GM06990 (cell line): Measurements from ENCODE around the gene ST6GALNAC6.

Experiments used
- DNase-seq: peaks from one replicate; pipeline ENCODE4 v3.0.0-alpha.2; 2011; ENCODE audit not compliant: insufficient read length; ENCODE audit errors: extremely low read depth
- H3K27me3 ChIP-seq: replicated peaks from 2 replicates; pipeline ENCODE4 v1.6.0; 2011; ENCODE audit warnings: low read length; ENCODE audit not compliant: control insufficient read depth, insufficient read depth
- H3K36me3 ChIP-seq: 2 replicates; pipeline ENCODE4 v1.5.1; 2011; ENCODE audit warnings: low read length; ENCODE audit not compliant: control insufficient read depth, insufficient read depth
- H3K4me3 ChIP-seq: replicated peaks from 2 replicates; pipeline ENCODE4 v1.5.1; 2011; ENCODE audit warnings: low read depth, mild to moderate bottlenecking, control low read depth, low read length
- TF ChIP-seq, protein P1 (sequence below): IDR thresholded peaks from 2 replicates; pipeline ENCODE4 v1.5.1; 2011; ENCODE audit warnings: low read length, control low read depth, mild to moderate bottlenecking, inconsistent platforms; ENCODE audit not compliant: insufficient read depth, poor library complexity, severe bottlenecking

Gene ST6GALNAC6

DNA sequence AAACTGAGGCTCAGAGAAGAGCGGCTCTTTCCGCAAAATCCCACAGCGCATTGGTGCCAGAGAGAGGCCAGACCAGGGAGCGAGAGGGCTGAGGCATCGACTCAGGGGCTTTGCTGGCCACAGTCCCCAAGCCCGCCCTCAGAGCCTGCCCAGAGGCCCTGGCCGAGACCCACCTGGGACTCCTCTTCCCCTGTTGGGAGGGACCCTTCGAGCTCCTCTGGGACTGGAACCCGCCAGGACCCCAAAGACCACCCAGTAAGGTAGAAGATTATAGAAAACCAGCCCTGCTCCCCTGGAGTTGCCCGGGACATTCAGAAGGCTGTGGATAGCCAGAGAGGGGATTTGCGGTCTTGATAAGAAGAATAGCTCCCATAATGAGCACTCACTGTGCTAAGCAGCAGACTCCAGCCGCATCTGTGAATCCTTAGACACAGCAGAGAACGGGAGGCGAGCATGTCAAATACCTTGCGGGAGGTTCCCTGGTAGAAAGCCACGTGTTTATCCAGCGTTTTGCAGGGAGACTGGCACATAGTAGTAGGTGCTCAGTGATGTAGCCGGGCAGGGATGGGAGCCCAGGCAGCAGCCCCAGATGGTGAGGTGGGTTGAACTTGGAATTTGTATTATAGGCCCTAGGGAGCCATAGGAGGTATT, 21.3 kb downstream of the ST6GALNAC6 start:
- Histone ChIP-seq H3K36me3 (no peaks in the 10 kb centered on the region), H3K4me3 (no peak overlapping the region), H3K27me3 (no peaks in the 10 kb centered on the region)
- TF ChIP-seq, protein P1, sequence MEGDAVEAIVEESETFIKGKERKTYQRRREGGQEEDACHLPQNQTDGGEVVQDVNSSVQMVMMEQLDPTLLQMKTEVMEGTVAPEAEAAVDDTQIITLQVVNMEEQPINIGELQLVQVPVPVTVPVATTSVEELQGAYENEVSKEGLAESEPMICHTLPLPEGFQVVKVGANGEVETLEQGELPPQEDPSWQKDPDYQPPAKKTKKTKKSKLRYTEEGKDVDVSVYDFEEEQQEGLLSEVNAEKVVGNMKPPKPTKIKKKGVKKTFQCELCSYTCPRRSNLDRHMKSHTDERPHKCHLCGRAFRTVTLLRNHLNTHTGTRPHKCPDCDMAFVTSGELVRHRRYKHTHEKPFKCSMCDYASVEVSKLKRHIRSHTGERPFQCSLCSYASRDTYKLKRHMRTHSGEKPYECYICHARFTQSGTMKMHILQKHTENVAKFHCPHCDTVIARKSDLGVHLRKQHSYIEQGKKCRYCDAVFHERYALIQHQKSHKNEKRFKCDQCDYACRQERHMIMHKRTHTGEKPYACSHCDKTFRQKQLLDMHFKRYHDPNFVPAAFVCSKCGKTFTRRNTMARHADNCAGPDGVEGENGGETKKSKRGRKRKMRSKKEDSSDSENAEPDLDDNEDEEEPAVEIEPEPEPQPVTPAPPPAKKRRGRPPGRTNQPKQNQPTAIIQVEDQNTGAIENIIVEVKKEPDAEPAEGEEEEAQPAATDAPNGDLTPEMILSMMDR = no peak
- DNase-seq = no peak

DNA sequence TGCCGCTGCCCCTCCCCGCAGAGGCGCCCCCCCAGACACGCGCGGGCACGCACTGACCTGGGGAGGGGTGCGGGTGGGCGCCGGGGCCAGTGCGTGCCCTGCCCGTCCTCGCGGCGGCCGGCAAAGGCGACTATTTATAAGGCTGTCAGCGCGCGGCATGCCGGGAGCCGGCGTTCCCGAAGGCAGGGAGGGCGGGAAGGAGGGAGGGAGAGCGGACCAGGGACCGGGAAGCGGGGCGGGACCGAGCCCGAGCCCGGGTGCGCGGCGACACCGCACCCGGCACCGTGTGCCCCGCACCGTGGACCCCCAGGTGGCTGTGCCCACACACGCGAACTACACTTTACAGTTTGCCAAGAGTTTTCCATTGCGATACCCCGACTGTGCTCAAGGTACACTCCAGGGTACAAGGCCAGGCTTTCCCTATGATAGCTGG, 21.8 kb downstream of the ST6GALNAC6 start, which contains the start of gene AK1:
Gene AK1, minus strand, starts transcription at position 110 of the 433 bp plus-strand sequence. CDS start 3,058 bp downstream, outside the sequence.
- no peak within 1 kb of the TSS for H3K4me3 ChIP-seq
- DNase-seq = no peak

DNA sequence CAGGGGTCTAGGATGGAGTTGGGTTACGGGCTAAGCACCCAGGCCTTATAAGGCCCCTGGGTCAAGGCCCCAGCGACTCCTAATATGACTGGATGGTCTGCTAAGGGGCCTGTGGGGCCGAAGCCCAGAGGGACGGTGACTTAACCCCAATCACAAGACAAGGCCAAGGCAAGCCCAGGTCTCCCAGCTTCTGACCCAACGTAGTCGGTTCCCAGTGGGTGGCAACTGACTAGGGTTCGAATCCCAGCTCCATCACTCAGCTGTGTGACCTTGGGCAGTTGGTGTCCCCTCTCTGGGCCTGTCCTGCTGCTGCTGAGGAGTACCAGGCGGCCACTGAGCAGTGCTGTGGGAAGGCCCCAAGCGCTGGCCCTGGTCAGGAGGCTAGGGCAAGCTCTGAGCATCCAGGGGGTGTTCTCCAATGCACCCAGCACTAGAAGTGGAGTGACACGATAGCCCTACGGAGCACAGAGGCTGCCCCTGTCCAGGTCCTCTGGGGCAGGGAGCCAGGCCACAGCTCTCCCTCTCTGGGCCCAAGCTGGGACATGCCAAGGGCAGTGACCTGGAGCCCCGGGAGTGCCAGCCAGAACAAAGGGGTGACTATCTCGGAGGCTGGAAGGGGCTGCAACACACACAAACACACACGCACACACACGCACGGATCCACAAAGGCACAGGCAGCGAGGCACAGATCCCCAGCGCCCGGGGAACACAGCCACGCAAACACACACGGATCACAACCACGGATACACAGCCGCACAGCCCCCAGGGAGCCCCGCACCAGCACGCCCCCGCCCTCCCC, 22.4 kb downstream of the ST6GALNAC6 start:
- Histone ChIP-seq H3K36me3 (no peaks in the 10 kb centered on the region), H3K4me3 (no peak overlapping the region), H3K27me3 (no peaks in the 10 kb centered on the region)
- DNase-seq = no peak
- TF ChIP-seq, protein P1 = no peak

More for the DNA sequence above, 21.8 kb downstream of the ST6GALNAC6 start, which contains the start of gene AK1:
- H3K36me3 ChIP-seq = no peaks in the 10 kb centered on the region
- H3K27me3 ChIP-seq = no peaks in the 10 kb centered on the region
- TF ChIP-seq, protein P1 = no peak

DNA sequence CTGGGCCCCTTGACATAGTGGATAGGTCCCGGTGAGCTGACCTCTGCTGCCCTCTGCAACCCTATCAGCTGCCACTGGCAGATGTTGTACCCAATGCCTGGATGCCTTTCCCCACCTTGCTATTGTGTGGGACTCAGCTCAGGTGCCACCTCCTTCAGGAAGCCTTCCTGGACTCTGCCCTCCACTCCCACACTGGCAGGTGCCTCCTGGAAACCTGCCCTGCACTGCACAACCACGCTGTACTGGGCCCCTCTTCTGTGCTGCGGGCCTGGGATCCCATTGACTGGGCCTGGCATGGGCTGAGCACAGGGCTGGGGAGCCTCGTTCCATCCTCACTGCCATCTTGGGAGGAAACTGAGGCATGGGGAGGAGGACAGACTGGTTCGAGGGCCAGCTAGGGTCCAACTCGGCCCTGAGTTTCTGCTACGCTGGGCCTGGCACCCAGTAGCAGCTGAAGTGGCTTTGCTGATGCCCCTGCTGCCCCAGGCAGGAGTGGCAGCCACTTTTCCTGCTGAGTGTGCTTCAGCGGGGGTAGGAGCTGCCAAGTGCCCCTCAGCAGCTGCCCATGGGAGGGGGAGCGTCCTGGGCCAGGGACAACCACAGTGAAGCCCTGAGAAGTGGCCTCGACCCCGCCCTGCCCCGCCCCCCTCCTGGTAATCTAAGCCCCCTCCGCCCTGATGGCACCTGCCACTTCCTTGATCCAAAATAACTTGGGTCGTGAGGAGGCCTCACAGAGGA, 23.2 kb downstream of the ST6GALNAC6 start:
- DNase-seq = no peak
- H3K4me3 ChIP-seq = no peak overlapping the region
- H3K36me3 ChIP-seq = no peaks in the 10 kb centered on the region
- no peaks in the 10 kb centered on the region for H3K27me3 ChIP-seq
- TF ChIP-seq, protein P1 = no peak

DNA sequence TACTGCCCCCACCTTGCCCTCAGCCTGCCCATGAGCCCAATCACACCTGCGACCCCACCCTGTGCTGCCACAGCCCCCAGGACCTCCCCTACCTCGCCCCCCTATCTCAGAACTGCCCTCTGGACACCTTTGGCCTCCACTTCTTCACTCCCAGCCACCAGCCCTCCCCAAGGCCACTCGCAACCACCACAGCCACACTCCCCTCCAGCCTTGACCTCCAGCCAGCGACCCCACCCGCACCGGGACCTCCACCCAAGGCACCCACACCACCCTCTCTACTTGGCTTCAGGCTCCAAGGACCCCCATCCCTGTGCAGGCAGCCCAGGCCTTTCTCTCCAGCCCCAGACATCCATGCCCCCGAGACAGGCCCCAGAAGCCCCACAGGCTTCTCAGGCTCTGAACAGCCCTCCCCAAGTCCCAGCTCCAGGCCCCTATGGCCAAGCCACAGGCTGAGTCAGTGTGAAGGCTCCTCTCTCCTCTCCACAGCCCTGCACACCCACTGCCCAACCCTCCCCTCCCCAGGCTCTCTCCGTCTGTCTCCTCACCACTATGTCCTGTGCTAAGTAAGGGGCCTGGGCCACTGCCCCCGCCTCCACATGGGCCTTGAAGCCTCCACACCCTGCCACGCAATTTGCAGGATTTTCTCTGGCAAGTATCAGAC, 24.0 kb downstream of the ST6GALNAC6 start:
- Histone ChIP-seq H3K27me3 (no peaks in the 10 kb centered on the region), H3K4me3 (no peak overlapping the region), H3K36me3 (no peaks in the 10 kb centered on the region)
- no peak for DNase-seq
- TF ChIP-seq, protein P1 = no peak
